NCI-H128 (cell line): ENCODE results near the gene TMEM233.

Source experiments
- DNase-seq: peaks from one replicate; lab custom pipeline; 2025; ENCODE audit not compliant: unreplicated experiment; lab: John Stamatoyannopoulos, UW

The TMEM233 gene

DNA sequence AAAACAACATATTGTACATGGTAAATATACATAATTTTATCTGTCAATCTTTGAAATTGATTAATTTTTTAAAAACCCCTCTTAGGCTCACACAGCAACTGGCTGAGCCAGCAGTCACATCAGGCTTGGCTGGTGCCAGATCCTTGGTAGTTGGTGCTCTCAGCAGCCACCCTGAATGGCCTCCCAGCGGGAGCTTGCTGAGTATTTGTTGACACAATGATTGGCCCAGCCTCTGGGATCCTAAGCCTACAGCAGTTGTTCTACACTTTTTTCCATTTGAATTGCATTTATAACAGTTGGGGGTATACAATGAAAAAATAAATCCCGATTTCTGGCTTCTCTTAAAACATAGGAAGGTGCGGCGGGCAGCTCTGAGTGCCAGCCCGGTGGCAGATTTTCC, 85.5 kb downstream of the TMEM233 start:
- DNase-seq, result peak; percentile 45

DNA sequence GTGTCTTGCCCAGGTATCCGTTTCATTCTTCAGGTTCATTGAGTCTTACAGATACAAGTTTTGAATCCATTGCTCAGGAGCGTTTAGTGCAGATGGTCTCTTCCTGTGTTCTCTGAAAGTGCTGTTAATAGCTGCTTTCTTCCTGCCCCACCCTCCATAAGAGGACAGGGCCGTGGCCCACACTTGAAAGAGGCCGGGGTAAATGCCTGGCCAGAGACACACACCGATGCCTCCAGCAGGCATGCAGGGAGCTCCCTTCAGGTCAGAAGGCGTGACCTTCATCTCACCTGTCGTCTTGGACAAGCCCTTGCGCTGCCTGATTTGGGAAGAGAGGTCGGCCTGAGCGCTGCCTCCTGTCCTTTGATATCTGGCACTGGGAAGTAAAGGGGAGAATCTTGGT, 85.9 kb downstream of the TMEM233 start:
- DNase-seq, result no peak

DNA sequence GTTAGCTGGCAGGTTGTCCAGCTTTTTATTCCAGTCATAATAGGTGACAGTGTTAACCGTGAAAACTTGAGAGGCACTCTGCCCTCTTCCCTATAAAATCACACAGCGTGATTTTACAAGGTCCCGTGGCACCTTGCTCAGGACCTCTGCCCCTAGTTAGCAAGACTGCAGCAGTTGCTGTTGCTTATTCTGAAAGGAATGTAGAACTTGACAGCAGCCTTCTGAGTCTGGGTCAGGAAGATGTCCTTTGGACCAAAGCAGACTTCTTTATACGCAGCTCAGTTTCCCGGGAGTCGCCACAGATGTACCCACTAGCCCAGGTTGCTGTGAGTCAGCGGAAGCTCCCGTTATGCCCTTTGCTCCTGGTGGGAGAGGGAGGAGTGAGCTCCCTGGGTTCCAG, 87.5 kb downstream of the TMEM233 start:
- DNase-seq, result no peak

DNA sequence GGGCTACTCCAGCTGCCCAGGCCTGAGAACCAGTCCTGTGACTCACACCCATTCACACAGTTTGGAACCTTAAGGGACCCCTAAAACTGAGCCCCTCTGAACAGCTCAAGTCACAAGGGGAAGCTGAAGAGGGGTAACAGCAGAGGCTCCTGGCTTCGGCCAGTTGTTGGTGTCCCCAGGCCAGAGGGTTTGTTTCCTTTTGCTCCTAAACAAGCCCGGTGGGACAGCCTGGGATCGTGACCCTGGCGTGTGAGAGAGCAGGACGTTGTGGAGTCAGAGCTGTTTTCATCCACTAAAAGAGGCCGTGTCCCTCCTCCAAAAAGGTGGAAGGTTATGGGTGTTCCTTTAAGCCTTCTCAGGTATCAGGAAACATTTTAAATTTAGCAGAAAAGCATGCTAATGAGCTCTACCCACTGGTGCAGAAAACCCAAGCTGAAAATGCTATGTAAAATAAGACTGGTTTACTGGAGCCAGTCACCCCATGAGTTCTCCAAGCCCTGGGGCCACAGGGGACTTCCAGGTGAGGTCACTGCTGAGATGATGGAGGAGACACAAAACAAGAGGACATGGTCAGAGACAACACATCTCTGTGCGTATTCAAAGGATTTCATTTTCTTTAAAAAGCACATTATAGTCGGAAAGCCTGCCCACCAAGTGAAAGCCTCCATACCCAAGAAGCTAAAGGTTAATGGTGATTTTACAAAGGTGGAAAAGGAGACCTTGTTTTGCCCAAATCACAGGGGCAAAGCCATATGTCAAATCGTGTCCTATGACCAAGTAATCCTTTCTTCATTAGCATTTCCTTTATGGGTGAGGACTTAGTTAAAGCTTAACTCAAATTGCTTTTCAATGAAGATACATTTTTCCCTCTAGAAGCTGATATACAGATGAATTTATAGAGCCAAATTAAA, 88.4 kb downstream of the TMEM233 start:
- no peak for DNase-seq

DNA sequence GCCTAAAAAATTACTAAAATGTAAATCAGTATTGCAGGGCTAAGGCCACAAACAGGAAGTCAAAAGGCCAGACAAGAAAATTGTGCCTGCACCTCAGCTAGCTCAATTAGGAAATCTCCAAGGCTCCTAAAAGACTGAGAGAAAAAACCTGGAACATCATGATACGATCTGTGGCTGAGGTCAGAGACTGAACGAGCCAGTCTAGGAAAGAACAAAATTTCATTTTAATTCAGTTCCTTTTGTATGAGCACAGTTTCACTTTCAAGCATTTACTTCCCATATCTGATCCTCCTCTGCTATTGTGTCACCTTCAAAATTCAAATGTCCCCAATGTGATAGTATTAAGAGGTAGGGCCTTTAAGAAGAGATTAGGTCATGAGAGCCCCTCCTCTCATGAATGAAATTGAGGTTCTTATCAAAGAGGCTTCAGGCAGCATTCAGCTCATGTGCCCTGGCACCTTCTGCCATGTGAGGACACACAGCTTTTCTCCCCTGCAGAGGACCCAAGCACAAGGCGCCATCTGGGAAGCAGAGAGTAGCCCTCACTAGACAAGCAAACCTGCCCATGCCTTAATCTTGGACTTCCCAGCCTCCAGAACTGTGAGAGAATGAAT, 89.2 kb downstream of the TMEM233 start:
- DNase-seq, result no peak

DNA sequence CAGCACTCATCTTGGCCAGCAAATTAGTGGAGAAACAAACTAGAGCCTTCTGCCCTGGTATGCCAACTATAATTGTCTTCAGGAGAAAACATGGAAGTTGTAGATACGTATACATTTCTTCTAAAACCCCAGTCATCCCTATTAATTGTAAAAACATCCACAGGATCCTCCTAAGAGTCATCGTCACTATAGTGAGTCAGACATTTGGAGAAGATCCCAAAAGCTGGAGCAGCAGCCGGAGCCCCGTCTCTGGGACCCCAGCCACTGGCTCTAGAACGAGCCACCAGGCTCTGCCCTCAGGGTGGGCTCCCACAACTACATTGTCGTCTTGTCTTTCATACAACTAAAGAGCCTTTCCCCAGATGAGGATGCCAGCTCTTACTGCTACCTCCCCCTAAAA, 89.8 kb downstream of the TMEM233 start:
- DNase-seq, result no peak

DNA sequence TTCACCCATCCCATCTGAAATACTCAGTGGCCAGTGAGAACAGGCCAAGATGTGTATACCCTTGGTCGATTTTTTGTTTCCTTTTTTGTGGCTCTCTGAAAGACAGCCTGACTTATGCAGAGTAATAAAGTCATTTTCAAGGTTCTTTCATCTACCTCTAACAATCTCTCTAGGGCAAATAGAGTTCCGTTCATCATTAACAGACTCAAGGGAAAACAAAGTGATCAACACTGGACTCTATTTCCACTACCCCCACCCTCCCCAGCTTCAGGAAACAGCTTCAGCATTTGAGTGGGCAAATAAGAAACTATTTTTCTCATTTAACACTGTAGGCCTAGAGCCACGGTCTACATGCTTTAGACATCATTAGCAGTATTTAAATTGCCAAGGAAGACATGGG, 90.2 kb downstream of the TMEM233 start:
- no peak for DNase-seq

DNA sequence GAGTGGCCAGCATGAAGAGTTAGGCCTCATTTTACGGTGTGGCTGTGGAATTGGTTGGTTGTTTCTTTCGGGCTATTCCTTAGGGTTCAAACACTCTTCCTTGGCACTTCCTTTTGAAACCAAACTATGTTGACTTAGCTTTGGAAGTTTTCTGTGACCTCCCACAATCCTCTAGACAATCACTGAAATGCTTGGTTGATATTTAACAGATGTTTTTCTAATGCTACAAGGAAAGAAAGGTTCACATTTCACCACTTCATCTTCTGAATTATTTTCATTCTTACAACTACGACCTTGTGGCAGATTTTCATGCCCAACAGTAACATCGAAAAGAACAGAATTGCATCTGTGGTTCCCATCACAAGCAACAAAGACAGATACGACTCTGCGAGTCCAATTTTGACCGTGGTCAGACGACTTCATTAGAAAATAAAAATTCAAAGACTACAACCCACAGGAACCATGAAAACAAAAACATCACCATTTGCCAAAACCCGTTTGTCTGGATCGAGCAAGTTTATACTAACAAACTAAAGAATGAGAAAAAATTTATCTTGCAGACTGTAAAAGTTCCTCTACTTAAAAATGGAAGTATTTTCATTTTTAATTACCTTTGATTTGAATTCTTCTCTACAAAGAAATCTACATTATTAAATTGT, 91.3 kb downstream of the TMEM233 start:
- DNase-seq, result no peak

DNA sequence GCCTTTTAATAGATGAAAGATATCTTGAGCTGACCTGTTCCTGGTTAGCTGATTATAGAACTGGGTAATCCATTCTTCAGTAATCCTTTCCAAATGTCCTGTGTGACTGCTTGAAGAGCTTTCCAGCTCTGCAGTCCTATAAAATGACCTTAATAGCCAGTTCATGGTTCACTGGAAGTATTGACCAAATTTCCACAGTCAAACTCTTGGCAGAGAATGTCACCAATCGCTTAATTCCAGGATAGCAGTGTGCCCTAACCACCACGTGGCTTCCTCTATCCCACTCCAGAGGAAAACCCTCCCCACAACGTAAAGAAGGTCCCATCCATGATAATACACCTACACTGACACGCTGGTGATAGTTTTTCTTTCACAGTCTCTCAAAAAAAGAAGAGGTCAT, 91.8 kb downstream of the TMEM233 start:
- no peak for DNase-seq

DNA sequence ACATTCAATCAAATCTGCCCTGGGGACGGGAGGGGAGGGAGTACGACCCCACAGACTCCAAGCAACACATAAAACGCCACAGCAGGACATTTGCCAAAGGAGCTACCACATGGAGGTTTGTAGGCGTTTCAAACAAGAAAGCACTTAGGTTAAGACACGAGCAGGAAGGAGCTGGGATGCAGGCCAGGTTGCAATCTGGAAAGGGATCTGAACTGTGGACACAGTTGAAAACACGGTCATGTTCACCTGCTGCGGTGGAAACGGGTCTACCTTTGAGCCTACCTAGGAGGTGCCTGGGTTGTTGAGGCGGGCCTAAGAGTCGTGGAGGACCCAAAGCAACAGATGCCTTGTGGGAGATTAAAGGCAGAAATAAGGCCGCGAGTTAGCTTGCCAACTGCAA, 92.8 kb downstream of the TMEM233 start:
- DNase-seq, result no peak

DNA sequence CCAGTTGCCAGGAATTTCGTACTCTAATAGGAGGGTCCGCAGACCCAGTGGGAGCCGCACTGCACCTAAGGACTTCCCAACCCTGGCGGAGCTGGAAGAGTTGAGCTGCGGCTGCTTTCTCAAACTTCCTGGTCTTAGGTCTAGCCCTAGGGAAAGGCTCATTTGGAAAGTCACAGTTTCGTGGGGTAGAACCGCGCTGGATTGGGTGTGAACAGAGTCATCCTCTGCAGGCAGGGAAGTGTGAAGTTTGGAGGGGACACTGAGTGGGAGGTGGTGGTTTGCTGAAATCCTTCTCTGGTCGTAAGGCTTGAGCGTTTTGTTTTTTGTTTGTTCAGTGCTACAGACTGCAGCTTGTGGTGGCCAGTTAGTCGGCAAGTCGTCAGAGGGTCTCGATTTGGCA, 93.2 kb downstream of the TMEM233 start:
- DNase-seq, result no peak

DNA sequence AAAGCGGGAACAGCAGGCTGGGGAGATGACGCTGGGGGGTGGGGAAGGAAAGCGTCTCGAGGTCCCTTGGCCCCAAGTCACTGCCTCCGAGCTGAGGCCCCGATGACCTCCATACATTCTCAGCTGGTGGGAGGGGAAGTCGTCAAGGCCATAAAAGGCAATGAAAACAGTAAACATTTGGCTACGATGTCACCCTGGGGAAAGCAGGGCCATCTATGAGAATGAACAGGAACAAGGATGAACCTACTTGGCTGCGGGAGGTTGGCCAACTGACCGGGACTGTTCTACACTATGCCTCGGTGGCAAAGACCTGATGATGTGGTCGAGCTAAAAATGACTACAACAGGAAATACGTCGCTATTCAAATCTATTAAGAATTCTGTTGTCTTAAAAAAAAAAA, 93.8 kb downstream of the TMEM233 start:
- DNase-seq, result no peak

DNA sequence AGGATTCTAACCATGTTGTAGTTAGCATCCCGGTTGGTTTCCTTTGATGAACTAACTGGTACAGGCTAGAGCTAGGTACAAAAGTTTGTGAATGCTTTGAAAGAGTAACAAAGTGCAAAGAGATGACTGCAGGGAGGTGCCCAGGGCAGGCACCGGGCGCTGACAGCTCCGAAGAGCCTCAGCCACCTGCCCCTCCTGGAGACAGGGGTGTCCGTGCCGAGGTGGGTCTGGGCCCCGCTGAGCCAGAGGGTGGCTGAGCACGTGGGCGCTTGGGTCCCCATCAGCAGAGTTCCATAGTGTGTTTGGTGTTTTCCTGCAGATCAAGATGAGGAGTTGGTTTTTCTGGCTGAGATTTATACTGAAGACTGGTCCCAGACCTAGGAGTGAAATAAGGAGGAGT, 94.3 kb downstream of the TMEM233 start:
- no peak for DNase-seq

DNA sequence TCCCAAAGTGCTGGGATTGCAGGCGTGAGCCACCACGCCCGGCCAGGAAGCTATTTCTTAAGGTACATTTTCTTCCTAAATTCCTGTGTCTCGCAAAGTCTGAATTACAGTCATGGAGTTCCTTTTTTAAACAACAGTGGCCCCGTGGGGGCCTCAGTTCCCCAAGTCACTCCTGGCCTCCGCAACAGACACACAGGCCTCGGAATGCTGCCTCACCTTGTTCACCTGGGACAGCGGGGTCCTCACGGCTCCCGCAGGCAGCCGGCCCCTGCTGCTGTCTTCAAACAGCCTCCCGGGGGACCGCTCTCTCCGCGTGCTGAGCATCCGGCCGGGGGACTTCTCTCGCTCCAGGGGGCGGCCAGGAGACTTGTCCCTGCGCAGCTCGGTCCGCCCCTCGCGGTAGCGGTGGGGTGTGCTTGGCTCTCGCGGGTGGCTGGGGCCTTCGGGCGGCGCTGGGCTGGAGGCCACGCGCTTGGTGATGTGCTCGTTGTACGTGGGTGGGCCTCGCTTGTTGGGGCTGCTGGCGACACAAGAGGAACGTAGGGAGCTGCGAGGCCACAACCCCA, 96.4 kb downstream of the TMEM233 start:
- DNase-seq, result no peak

DNA sequence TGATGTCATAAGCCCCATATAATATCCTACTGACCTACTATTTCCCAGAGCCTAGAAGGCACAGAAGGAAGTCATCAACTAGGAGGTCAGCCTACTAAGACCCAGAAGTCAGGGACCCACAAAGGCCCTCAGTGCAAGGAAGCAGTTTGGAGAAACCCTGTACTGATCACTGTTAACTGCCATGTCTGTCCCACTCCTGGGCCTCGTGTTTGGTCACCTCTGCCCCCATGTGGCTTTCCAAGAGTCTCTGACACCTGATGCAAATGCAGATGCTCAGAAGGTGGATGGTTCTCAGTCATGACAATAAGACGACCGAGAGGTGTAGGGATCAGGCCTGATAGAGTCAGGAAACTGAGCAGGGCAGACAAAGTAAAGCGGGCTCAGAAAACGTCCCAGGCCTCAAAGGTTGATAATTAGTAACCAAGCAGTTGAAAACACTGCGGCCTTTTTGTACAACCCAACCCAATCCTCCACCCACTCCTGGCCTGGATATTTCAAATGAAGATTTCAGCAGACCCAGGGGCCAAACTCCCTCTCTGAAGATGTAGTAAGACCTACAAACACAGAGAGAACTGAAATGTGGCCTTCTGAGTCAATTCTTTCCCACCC, 97.7 kb downstream of the TMEM233 start:
- DNase-seq, result no peak

DNA sequence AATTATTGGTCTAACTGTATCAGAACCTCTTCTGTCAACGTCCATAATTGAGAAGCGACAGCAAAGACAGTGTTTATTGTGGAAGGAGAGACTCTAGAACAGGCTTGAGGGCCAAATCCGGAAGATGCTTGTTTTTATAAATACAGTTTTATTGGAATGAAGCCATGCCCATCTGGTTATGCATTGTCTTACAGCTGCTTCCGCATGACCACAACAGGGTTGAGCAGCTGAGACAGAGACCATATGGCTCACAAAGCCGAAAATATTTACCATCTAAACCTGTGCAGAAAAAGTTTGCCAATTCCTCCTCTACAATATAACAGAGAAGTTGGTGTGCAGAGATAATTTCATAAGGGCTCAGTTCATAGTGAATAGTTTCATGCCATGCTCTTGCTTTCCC, 98.8 kb downstream of the TMEM233 start:
- no peak for DNase-seq
